ENCODE results near the gene HOXA6. TPM values are rescaled to one million over a fixed set of nuclear protein-coding genes. Genes with fewer than 3 reads are reported as not detected.

Gene HOXA6
- total RNA-seq, 1 experiment from 2014 or later: 12.4 TPM

GRCh38 chr7:27182861-27183681 is 35.5 kb upstream of the HOXA6 start:
- Mint-ChIP-seq H3K4me3 (ENCODE audit: low read depth, unreplicated experiment) (peak overlapping the region; percentile 74), H3K4me1 (ENCODE audit: low read depth, unreplicated experiment) (peaks cover 18% of the 10 kb centered on the region), H3K36me3 (ENCODE audit: insufficient read depth, unreplicated experiment) (peaks cover 21% of the 10 kb centered on the region), H3K27ac (ENCODE audit: unreplicated experiment) (no peak overlapping the region), H3K27me3 (ENCODE audit: unreplicated experiment) (peaks cover 37% of the 10 kb centered on the region), H3K9me3 (ENCODE audit: low read depth, unreplicated experiment) (no peaks in the 10 kb centered on the region)
- CTCF ChIA-PET: no interaction called here
- intact Hi-C loops (cut with micrococcal nuclease; ENCODE audit: unreplicated experiment): no loop called here
- TF ChIP-seq CTCF (IDR thresholded peaks at IDR 0.05; ENCODE audit: unreplicated experiment): no peak
- DNase-seq: no peak
- BruUV-seq (replicated peaks): no TSS peak

GRCh38 chr7:27182285-27182841 is 34.8 kb upstream of the HOXA6 start:
- Mint-ChIP-seq H3K27ac (ENCODE audit: unreplicated experiment) (no peak overlapping the region), H3K4me3 (ENCODE audit: low read depth, unreplicated experiment) (no peak overlapping the region), H3K27me3 (ENCODE audit: unreplicated experiment) (peaks cover 30% of the 10 kb centered on the region), H3K4me1 (ENCODE audit: low read depth, unreplicated experiment) (peaks cover 18% of the 10 kb centered on the region), H3K36me3 (ENCODE audit: insufficient read depth, unreplicated experiment) (peaks cover 17% of the 10 kb centered on the region), H3K9me3 (ENCODE audit: low read depth, unreplicated experiment) (no peaks in the 10 kb centered on the region)
- CTCF ChIA-PET: interaction anchor here (0.6 kb wide), 1 partner anchor 891 kb away, joined by 6 read pairs; no protein-coding TSS in a partner anchor
- TF ChIP-seq CTCF (IDR thresholded peaks at IDR 0.05; ENCODE audit: unreplicated experiment): no peak
- no peak for DNase-seq
- intact Hi-C loops (cut with micrococcal nuclease; ENCODE audit: unreplicated experiment): no loop called here
- no TSS peak for BruUV-seq (replicated peaks)

- no TSS peak for BruUV-seq (replicated peaks)
- Mint-ChIP-seq H3K4me1 (ENCODE audit: low read depth, unreplicated experiment) (peaks cover 18% of the 10 kb centered on the region), H3K27me3 (ENCODE audit: unreplicated experiment) (peaks cover 27% of the 10 kb centered on the region), H3K36me3 (ENCODE audit: insufficient read depth, unreplicated experiment) (peaks cover 17% of the 10 kb centered on the region), H3K9me3 (ENCODE audit: low read depth, unreplicated experiment) (no peaks in the 10 kb centered on the region), H3K27ac (ENCODE audit: unreplicated experiment) (no peak overlapping the region), H3K4me3 (ENCODE audit: low read depth, unreplicated experiment) (no peak overlapping the region)
- no peak for DNase-seq
- TF ChIP-seq CTCF (IDR thresholded peaks at IDR 0.05; ENCODE audit: unreplicated experiment): no peak
- CTCF ChIA-PET: interaction anchor here (0.6 kb wide), 1 partner anchor 891 kb away, joined by 6 read pairs; no protein-coding TSS in a partner anchor
- intact Hi-C loops (cut with micrococcal nuclease; ENCODE audit: unreplicated experiment): no loop called here
These were observed 34.3 kb upstream of the HOXA6 start for GRCh38 chr7:27181795-27182275.

- DNase-seq: no peak
- Mint-ChIP-seq H3K9me3 (ENCODE audit: low read depth, unreplicated experiment) (no peaks in the 10 kb centered on the region), H3K4me3 (ENCODE audit: low read depth, unreplicated experiment) (peak overlapping the region; percentile 56), H3K4me1 (ENCODE audit: low read depth, unreplicated experiment) (peaks cover 18% of the 10 kb centered on the region), H3K27ac (ENCODE audit: unreplicated experiment) (no peak overlapping the region), H3K36me3 (ENCODE audit: insufficient read depth, unreplicated experiment) (peaks cover 17% of the 10 kb centered on the region), H3K27me3 (ENCODE audit: unreplicated experiment) (peaks cover 16% of the 10 kb centered on the region)
- CTCF ChIA-PET: interaction anchor here (0.7 to 1.7 kb wide), 7 partner anchors 10 to 594 kb away, joined by 3 to 6 read pairs (median 4); partner anchors contain the start of gene HOXA13
- no peak for TF ChIP-seq CTCF (IDR thresholded peaks at IDR 0.05; ENCODE audit: unreplicated experiment)
- intact Hi-C loops (cut with micrococcal nuclease; ENCODE audit: unreplicated experiment): no loop called here
- BruUV-seq (replicated peaks): no TSS peak
These were observed 33.2 kb upstream of the HOXA6 start for GRCh38 chr7:27180431-27181420.
